ENCODE data around the gene MMP24.

MMP24 gene

DNA sequence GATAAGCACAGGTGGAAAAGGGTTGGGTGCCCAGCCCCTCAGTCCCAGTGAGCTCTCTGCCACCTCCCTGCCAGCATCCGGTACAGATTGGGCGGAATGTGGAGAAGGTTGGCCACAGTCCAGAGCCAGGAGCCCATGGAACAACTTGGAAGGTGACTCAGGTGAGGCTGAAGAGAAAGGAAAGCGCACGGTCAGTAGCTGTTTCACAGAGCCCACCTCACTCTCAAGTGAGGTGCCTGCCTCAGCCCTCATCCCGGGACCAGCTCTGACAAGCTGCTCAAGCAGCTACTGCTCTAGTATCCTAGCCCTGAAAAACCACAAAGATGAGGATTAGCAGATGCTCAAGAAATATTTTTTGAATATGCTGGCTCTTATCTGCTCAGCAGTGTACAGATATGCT is 52.5 kb downstream of the MMP24 start:
- DNase-seq (ENCODE audit: low read depth, low spot score): no peak

- no peak for DNase-seq (ENCODE audit: low read depth, low spot score)
Observed at GRCh38 chr20:35279533-35280174, 53.2 kb downstream of the MMP24 start.

GRCh38 chr20:35280523-35280922 is 54.0 kb downstream of the MMP24 start:
- DNase-seq (ENCODE audit: low read depth, low spot score): no peak

DNA sequence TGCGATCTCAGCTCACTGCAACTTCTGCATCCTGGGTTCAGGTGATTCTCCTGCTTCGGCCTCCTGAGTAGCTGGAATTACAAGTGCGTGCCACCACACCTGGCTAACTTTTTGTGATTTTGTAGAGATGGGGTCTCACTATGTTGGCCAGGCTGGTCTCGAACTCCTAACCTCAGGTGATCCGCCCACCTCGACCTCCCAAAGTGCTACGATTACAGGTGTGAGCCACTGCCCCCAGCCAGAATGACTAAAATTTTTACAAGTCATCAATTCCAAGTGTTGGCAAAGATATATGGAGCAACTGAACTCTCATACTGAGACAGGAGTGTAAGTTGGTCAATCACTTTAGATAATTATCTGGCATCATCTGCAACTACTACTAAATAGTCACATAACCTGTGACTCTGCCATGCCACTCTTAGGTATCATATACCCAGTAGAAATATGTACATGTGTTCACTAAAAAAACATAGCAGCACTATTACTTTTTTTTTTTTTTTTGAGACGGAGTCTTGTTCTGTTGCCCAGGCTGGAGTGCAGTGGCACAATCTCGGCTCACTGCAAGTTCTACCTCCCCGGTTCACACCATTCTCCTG is 55.1 kb downstream of the MMP24 start:
- no peak for DNase-seq (ENCODE audit: low read depth, low spot score)

DNA sequence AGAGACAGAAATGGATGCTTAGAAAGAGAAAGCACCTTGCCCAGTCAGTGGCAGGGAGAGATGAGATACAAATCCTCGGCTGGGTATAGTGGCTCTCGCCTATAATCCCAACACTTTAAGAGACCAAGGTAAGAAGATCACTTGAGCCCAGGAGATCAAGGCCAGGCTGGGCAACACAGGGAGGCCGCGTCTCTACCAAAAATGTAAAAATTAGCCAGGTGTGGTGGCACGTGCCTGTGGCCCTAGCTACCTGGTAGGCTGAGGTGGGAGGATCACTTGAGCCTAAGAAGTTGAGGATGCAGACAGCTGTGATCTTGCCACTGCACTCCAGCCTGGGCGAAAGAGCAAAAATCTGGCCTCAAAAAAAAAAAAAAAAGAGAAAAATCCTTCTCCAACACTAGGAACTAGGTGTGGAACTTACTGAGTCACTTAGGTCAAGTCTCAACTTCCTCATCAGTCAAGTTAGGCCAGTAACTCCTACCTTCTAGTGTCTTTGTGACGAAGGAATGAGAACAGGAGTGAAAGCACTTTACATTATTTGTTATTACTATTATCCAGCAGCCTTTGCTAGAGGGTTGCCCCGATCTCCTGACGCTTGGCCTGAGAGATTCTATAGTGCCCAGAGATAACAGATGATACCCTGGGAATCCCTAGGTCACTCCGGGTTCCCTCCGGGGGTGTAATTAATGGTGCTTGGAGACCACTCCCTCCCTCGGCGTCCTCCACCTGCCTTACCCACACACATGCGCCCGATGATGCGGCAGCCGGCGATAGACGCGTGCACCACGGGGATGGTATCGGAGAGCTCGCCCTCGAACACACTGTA is 57.2 kb downstream of the MMP24 start:
- DNase-seq (ENCODE audit: low read depth, low spot score): no peak

GRCh38 chr20:35284267-35284991 is 57.9 kb downstream of the MMP24 start, which contains the start of gene EIF6:
Gene EIF6 (minus strand): TSS chr20:35284772. CDS start chr20:35284487, 285 bp downstream.
- DNase-seq (ENCODE audit: low read depth, low spot score): no peak

- DNase-seq (ENCODE audit: low read depth, low spot score): no peak
Observed at GRCh38 chr20:35284992-35285805, 58.7 kb downstream of the MMP24 start.

- no peak for DNase-seq (ENCODE audit: low read depth, low spot score)
Observed at GRCh38 chr20:35285806-35286076, 59.3 kb downstream of the MMP24 start.

GRCh38 chr20:35286077-35286898 is 59.8 kb downstream of the MMP24 start:
- DNase-seq (ENCODE audit: low read depth, low spot score): no peak

DNA sequence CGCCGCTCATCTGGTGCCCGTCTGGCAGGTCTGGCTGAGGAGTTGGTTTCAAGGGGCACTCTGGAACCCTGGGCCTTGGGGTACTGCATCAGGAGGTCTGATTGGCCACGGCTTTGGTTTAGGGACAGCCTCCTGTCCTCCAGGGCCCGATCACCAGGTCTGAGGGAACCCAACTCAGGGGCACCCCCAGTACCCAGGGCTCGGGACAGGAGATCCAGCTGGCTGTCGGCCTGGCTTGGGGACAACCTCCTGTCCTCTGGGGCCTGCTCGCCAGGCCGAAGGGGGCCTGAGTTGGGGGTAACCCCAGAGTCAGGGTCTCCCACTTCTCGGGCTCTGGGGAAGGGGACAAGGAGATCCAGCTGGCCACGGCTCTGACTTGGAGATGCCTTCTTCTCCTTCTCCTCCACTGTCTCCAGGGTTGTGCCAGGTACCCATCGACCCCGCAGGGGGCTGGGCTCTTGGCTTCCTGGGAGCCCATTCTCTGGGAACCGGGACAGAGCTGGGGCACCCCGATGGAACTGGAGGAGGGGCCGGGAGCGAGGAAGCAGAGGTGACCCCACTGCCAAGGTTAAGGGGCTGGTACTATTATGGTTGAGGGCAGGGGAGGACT is 60.5 kb downstream of the MMP24 start:
- DNase-seq (ENCODE audit: low read depth, low spot score): no peak

- DNase-seq (ENCODE audit: low read depth, low spot score): no peak
Observed at GRCh38 chr20:35287509-35288324, 61.2 kb downstream of the MMP24 start.

- DNase-seq (ENCODE audit: low read depth, low spot score): no peak
Observed at GRCh38 chr20:35288325-35289060, 62.0 kb downstream of the MMP24 start.

DNA sequence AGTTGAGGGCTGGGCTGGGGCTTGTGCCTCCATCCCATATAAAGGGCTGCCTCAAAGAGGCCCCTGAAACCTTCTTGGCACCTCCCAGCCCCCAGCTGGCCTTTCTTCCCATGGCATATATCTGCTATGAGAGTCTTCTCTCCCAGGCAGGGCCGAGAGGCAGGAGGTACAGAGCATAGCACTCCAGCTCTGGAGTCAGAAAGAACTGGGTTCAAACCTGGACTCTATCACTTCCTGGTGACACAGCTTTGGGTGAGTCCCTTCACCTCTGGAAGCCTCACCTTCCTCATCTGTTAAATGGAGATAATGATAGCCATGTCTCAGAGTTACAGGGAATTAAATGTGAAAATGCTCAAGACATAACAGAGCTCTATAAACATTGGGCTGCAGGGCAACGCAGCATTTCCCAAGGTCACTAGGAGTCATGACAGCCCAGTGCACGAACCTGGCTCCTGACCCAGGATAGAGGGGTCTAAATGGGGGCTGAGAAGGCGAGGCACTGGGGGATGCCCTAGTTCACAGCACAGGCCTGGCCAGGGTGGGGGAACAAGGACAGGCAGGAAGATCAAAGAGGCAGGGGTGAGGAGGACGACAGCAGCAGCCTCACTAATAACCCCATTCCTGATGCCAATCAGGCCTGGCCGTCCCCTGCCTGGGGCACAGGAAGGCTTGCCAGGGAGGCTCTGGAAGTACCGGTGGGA is 63.8 kb downstream of the MMP24 start:
- no peak for DNase-seq (ENCODE audit: low read depth, low spot score)

DNA sequence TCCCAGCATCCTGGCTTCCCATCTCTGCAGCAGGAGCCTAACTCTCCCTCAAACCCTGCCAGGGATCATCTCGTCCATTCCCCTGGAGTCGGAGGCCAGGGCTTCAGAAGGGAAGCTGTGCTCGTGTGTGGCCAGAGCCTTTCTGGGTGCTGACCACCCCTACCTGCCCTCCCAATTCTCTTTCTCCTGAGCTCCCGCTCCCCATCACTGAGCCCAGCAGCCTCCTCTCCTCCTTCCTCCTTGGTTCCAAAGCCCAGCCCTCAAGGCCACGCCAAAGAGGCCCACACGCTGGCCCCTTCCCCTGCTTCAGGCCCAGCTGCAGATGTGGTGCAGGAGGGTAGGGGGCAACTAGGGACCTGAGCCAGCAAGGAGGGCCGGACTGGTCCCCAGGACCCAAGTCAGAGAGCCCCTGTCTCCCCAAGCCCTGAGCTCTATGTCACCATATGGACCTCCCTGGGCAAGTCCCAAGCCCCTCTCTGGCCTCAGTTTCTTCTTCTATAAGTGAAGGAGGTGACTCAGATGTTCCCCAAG is 64.5 kb downstream of the MMP24 start:
- no peak for DNase-seq (ENCODE audit: low read depth, low spot score)

- DNase-seq (ENCODE audit: low read depth, low spot score): no peak
Observed at GRCh38 chr20:35291654-35292503, 65.4 kb downstream of the MMP24 start, which contains the start of gene FAM83C. Gene FAM83C (minus strand): TSS chr20:35292425. CDS start chr20:35292304, 121 bp downstream.

DNA sequence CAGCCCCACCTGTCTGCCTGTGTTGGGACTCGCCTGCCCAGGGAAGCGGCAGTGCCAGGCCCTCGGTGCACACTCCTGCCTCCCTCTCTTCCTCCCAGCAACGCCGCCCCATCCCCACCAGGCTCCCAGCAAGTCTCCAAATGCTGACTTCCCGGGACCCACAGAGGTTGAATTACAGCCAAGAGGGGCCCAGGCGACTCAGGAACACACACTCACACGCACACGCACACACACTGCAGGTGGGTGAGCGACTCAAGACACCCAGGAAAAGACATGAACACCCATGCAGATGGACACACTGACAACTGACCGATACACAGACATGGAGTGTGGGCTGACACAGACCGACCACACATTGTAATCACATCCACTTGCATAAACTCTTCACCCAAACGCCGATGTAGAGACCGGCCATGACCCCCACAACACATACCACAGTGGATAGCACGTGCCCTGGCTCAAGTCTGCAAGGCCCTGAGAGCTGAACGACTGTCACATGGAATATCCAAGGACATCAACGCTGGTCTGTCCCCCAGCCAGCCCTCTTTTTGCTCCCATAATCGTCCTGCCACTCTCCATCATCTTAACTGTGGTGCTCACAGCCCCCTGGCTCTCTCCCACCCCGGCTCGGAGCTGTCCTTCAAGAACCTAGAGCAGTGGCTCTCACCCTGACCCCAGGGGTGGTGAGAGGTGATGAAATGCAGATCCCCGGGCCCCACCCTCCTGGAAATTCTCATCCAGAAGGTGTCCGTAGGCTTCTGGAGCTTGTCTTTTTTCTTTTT is 66.2 kb downstream of the MMP24 start:
- DNase-seq (ENCODE audit: low read depth, low spot score): no peak
